ENCODE data around the gene ATG13.

Gene ATG13

DNA sequence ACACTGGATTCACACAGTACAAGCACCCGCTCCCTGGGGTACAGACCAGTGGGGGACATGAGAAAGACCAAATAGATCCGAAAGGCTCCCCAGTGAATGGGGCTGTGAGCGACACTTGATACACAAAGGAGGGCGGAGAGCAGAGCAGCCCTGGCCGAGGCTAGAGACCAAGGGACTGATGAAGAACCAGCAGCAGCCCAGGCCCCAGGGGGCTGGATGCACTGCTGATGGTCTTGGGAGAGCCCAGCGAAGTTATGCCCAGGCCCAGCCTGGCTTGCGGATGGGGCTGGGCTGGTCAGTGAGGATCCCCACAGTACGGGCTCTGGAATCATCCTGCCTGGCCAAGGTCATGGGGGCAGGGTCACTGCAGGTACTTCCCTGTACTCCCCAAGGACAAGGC, 59.8 kb downstream of the ATG13 start:
- no peak for DNase-seq

DNA sequence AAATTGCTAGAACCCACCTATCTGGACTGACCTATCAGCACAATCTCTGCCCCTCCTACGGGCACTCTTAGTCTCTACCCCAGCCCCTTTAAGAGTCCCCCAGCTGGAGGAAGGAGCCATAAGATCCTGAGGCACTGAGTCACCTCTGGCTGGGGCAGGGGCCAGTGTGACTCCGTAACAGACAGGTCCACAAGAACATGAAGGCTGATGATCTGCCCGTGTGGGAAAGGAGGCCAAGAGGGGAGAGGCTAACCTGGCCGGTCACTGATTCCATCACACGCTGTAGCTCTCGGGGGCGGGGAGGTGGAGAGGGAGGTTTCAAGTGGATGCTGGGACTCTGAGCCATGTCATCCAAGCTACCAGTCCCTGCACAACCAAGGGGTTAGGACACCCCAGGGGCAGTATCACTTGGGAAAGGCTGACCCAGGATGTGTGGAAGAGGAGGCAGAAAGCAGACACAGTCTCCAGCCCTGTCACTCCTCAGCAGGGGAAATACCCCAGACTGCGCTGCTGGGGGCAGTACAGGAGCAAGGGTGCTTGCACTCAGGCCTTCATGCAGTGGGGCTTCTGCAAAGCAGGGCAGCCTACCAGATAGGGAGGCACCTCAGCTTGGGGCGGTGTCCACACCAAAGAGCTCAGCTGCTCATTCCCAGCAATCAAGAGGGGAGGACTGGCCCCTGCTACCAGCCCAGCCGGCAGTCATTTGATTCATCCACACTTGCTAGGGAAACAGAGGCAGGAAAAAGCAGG, 60.8 kb downstream of the ATG13 start:
- no peak for DNase-seq

DNA sequence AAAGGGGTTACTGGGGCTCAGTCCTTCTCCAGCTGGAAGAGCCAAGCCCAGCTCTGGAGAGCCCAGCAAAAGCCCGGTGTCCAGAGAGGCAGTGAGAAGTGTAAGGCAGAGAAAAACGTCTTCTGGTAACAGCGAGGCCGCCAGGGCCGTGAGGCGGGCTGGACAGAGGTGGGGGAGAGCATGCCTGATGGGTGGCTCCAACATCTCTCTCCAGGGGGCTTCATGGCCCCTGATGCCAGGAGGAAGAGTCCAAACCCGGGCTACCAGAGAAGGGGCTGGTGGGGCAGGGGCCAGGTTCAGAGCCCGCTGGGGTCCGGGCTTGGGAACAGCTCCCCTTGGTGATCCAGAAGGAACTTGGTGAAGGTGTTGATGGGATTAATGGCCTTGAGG, 61.4 kb downstream of the ATG13 start:
- DNase-seq: no peak

DNA sequence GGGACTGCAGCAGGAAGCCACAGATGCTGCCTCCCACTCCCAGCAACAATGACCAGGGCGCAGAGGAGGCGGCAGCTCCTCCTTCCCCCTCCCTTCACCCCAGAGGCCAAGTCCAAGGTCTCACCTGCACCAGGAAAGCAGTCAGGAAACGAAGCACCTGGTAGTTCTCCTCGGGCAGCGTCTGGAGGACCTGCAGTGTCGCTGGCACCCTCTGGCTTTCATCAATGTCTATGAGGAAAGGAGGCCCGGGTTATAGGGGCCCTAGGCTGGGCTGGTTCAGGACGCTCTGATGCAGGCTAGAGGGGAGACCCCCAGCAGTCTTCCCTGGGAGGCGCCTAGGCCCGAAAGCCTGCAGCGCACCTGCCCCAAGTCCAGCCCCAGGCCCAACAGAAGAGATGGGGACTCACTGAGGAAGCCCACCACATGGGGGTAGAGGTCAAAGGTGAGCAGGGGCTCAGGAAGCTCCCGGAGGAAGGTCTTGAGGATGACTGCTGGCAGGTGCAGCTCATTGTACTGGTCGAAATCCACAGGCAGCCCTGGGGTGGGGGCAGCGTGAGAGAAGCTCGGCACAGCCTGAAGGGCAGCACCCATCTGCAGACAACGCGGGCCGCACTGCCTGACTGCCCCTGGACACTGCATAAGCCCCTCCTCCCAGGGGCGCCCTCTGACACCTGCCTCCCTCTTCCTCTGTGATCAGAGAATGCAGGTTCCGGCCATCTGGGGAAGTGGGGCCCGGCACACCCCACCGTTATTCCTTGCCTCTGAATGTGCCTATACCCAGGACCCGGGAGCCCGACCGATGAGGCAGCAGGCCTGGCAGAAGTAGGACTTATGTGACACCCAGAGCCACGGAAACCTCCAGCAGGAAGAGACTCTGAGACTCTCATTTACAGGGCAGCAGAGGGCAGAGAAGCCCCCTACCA, 62.1 kb downstream of the ATG13 start:
- no peak for DNase-seq

DNA sequence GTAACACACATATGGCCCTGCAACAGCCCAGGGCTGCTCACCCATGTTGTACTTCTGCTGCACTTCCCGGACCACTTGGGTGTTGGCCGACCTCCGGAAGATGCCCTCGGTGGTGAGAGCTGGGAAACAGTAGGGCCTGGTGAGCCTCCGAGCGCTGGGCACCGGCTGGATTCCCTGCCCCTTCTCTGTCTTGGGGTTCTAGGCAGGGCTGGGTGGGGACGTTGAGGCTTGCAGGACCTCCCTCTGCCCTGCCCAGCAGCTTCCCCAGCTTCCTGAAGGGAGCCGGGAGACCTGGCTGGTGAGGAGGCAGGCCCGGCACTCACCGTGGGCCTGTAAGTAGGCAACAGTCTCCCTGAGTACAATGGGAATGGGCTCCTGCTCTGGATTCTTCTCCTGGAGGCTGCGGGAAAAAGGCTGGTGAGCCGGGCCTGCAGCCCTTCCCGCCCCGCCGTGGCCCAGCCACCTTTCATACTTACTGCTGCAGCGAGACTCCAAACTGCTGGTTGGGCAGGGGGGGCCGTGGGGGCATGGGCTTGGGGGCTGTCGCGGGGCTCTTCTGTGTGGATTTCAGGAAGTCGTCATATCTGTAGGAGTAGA, 62.9 kb downstream of the ATG13 start:
- DNase-seq: no peak

DNA sequence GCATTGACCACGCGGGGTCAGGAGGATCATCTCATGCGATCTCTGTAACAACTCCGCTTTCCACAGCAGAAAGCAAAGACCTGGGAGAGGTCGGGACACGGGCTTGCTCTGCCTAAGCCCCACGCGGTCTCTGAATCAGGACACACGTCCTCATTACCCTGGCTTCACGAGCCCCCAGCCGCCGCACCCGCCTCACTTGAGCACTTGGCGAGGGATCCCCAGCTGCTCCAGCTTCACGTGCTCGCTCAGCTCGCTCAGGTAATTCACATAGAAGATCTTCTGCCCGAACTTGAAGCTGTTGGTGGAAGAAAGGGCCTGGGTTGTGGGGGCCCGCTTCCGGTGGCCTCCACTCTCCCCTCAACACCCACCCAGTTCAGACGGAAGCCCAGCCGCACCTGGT, 63.5 kb downstream of the ATG13 start:
- DNase-seq: no peak

DNA sequence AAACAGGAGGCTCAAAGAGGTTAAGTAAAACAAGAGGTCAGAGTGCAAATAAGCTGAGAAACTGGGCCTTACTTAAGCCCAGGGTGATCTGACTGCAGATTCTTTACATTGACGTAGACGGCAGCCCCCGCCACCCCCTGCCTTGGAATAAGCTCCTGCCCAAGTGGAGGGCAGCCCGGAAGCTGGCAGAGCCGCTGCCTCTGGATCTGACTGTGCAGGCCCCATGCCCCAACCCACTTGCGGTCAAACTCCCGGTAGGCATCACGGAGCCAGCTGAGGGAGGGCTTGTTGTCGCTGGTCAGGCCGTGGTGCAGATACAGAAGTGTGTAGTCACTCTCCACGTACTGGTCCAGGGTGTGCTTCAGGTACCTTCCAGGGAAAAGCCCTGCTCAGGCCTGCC, 64.5 kb downstream of the ATG13 start:
- DNase-seq: no peak

DNA sequence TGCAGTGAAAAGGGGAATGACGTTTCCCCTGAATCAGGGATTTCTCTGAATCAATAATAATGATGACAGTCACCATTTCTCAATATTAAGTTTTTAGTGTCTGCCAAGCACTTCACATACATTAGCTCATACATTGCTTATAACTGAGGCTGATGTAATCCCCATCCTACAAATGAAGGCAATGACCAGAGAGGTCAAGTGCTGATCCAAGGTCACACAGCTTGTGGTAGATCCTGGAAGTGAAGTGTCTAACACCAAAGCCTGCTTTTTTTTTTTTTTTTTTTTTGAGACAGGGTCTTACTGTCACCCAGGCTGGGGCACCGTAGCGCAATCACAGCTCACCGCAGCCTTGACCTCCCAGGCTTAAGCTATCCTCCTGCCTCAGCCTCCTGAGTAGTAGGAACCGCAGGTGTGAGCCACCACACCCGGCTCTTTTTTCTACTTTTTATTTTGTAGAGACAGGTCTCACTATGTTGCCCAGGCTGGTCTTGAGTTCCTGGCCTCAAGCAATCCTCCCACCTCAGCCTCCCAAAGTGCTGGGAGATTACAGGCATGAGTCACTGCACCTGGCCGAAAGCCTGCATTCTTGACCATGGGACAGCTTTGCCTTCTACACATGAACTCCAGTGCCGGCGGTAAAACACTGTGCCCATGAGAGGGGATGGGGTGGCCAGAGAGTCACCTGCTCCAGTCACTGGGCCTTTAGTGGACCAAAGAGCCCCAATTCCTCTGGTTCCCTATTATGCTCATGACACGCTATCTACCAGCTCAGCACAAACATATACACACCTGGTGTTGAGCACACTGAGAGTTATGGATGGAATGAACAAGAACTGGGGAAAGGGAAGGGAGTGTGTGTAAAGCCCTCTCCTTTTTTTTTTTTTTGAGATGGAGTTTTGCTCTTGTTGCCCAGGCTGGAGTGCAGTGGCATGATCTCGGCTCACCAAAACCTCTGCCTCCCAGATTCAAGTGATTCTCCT, 65.7 kb downstream of the ATG13 start:
- DNase-seq: no peak

DNA sequence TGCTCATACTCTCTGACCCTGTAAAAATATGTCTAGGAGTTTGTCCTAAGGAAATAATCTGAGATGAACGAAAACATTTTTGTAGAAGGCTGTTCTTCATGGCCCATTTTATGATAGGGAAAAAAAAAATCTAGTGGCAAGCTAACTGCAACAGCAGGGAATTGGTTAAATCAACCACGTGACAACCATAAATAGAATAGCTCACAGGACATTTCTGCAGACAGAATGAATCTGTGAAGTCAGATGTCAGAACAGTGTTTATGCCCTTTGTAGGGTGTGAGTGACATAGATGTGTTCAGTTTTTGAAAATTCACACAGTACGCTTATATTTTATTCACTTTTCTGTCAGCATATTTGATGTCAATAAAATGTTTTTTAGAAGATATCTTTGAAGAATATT, 67.0 kb downstream of the ATG13 start:
- peak; percentile 59 for DNase-seq

DNA sequence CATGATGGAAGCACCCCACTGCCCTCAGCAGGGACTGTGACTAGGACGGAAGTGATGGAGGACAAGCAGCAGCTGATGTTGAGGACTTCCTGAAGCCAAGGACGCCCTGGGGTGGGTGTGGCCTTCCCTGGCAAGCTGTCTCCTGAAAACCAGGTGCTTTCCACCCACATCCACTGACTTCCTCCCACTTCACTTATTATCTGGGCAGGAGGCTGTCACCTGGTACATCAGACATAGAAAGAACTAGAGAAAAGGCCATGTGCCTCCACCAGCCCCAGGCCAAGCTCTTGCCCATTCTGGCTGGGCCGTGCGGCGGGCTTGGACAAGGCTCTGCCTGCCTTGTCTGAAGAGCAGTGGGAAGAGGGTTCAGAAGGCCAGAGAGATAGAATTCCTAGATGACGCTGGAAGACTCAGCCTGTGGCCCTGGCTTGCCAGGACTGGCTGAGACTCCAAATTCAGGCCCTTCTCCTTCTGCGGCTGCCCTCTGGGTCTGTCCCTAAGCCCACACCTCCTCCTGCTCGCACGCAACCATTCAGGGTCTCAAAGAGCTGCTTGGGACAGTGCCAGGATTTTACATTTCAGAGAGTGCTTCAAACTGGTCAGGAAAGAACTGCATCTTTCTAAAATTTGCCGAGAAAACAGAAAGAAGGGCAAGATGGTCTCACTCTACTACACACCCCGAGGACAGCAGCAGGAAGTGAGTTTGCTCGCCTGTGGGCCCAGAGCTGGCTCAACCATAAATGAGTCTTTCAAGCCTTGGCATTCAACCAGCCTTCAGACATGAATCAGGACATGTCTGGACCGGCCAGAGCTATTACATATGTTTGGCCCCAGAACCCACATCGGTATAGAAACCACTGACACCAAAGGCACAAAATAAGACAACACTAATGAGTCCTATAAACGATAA, 69.8 kb downstream of the ATG13 start:
- peak; percentile 38 for DNase-seq

DNA sequence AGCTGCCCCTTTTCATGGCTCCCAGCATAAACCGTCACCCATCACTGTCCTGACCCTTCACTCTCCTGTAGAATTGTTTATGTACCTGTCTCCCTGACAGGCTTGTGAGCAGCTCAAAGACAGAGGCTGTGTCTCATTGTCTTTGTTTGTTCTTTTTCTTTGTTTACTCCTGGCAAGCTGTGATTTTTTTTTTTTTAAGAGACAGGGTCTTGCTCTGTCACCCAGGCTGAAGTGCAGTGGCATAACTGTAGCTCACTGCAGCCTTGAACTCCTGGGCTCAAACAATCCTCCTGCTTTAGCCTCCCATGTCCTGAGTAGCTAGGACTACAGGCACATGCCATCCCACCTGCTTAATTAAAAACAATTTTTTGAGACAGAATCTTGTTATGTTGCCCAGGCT, 73.3 kb downstream of the ATG13 start:
- DNase-seq: no peak

DNA sequence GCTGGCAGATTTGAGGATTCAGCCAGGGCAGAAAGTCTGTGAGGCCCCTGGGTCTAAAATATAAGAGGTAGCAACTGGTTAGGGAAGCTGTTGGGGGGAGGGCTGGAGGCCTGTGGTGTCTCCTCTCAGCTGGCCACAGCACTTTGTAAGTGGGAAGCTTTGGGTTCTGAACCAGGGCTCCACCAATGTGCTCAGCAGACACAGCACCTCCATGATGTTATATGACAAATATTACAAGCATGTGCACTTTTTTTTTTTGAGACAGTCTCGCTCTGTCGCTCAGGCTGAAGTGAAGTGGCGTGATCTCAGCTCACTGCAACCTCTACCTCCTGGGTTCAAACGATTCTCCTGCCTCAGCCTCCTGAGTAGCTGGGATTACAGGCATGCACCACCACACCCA, 75.1 kb downstream of the ATG13 start:
- DNase-seq: no peak

DNA sequence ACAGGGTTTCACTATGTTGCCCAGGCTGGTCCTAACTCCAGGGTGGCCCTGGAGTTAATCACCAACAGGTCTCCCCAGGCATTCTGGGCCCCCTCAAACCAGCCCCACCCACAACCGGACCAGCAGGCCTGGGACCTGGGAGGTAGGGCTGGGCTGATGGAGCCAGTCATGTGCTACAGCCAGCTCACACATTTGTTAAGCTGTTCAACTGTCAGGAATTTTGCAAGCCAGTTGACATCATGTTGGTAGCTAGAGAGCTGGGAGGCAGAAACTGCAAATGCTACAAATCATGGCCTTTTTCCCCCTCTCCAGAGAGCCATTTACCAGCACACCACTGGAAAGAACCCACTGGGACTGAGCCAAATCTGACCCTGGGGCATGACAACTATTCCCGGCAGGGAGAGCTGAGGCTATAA, 76.3 kb downstream of the ATG13 start:
- no peak for DNase-seq

DNA sequence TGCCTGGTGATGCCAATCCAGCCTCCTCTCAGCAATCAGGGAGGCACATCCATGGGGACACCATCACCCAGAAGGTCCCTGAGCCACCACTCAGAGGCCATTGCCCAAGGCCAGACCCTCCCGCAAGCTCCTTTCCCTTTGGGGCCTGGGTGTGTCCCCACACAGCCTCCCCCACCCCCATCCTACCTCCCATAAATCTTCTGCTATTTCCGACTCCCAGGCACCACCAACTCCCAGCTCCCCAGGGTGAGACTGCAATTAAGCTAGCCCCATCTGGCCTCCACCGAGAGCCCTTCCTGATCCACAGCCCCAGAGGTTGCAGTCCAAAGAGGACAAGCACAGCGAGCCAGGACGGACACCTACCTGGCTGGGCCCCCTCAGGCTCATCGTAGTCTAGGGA, 76.7 kb downstream of the ATG13 start:
- DNase-seq: no peak

DNA sequence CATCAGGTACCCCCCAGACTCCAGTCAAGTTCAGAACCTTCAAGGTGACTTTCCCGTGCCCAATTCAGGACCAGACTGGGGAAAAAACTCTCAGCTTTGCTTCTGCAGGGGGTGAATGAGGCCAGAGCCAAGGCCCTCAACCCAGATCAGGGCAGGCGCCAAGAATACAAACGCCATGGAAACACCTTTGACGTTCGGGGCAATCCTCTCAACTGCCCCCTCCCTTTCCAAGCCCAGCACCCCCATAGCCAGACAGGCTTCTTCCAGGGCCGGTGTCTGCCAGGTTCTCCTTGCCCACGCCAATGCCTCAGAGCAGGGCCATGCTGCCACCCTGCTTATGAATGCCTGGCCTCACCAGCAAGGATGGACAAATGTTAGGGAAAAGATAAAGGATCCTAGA, 77.3 kb downstream of the ATG13 start:
- peak; percentile 22 for DNase-seq

DNA sequence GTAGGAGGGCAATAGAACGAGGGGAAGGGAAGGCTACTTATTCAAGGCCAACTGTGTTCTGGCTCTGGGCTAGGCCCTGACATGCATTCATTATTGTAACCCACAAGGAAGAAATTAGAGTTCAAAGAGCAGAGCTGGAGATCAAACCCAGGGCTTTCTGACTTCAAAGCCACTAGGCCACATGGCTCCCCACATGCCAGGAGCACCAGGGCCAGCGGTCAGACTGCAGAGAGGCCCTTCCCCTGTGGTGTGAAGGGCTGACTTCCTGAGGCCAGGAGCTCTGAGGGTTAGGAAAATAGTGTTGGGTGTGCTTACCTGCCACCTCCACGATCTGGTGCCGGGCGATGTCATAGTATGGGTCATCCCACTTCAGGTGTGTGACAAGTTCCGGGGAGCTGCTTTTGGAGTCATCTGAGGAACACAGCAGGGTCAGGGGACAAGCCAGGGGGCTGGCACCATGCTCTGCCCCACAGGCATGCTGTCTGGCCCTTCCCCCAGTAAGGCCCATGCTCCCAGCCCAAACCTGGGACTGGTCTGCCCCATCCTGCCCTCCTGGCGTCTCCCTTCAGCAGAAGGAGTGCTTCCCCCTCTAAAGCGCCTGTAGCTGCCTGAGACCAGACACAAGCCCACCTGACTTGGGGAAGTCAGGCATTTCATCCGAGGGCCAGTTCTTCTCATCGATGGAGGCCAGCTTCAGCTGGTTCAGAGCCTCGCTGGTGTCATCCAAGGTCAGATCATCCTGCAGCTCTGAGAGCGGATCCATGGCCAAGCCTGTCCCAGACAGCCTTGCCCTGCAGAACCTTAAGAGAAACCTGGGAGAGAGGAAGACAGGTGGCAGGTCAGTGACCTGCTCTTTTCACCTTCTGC, 78.2 kb downstream of the ATG13 start:
- no peak for DNase-seq

DNA sequence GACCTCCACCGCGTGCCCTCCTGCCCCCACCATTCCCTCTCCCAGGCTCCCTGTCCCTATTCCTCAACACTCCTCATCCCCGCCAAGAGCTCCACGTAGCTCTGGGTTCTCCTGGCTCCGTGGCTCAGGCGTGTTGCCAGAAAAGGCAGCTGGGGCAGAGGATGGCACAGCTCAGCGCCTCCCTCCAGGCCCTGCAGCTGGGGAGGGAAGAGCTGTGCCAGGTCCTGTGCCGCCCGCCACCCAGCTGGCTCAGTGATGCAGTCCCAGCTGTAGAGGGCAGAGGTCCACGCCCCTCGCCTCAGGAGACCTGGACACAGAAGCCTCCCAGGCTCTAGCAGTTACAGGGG, 78.8 kb downstream of the ATG13 start:
- DNase-seq: peak; percentile 95

DNA sequence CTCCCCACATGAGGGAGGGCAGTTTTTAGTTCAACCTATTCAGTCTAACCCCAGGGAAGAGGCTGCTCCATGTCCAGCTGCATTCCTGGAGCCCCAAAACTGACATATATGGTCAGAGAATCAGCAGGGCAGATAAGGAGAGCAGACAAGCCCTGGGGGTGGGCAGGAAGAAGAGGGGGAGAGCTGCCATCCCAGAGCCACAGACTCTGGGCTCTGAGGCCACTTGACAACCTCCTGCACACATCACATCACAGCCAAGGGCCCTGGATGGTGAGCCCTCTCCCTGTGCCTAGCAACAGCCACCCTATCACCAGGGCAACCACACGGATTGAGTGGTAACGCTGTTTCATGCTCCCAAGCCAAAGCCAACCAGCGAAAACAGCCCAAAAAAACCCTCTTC, 80.0 kb downstream of the ATG13 start:
- DNase-seq: peak; percentile 33

DNA sequence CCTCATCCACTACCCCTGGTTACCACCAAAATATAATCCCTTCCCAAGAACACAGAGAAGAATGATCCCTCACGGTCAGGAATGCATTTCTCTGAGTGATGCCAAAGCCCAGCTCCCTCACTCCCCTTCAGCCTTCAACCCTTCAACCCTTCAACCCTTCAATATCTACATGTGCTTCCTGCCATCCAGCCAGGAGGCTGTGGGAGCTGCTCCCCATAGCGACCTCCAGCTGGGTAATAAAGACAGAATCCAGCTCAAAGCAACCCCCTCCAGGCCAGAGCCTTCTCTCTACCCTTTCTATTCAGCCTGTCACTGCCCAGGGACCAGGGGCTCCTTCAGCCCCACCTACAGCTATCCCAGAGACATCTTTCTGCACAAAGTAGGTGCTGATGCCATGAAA, 80.4 kb downstream of the ATG13 start:
- DNase-seq: no peak

DNA sequence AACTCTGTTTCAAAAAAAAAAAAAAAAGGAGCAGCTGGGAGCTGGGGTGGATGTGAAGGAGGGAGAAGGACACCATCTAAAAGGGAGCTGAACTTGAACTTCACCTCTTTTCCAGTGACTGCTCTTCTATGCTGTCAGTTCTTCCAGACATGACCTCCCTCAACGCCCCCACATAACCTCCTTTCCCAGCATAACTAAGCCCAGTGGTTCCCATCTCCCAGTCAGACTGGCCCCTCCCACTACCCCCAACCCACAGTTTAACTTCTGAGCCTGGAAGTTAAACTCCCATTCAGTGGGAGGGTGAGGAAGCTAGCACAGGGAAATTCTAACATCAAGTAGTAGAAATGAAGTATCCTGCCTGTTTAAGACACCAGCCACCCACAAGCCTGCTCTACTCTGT, 81.2 kb downstream of the ATG13 start:
- no peak for DNase-seq

Data from midbrain (tissue), 1 donor.